OCI-LY3 (cell line): ENCODE data around the gene TSPAN1.

ENCODE experiments used
- CTCF ChIP-seq: fragments of 200-600, 300-600 bp; sonication (generic); IDR thresholded peaks from 2 replicates; pipeline ENCODE4 v1.5.1; 2014; ENCODE audit warnings: antibody characterized with exemption, low read length, low read depth
- EZH2phosphoT487 ChIP-seq: fragments of 200-600 bp; shearing (Covaris generic); IDR thresholded peaks from 2 replicates; pipeline ENCODE4 v1.6.1; 2018; ENCODE audit warnings: antibody characterized with exemption, mixed run types, low read depth

- TF ChIP-seq CTCF: peak; percentile 24
- TF ChIP-seq EZH2phosphoT487: no peak
These were observed 23.3 kb downstream of the TSPAN1 start, which contains the start of gene POMGNT1 for GRCh38 chr1:46197964-46198811.
